HEK293 (cell line): ENCODE results near the gene NME5.

Experiments
- CTCF ChIA-PET: fragments of 350-600 bp; formaldehyde crosslinking; extraction: SDS; loops from one replicate; lab custom pipeline; 2021; ENCODE audit warnings: antibody characterized with exemption; lab: Yijun Ruan, JAX
- POLR2A ChIA-PET: fragments of 300-600 bp; formaldehyde crosslinking; extraction: SDS; loops from one replicate; lab custom pipeline; 2020; ENCODE audit warnings: antibody characterized with exemption, inconsistent platforms; lab: Yijun Ruan, JAX
- H3K27ac ChIP-seq: fragments of 200-500 bp; sonication (Bioruptor generic); 2 replicates; pipeline ENCODE4 v1.5.1; 2014; ENCODE audit warnings: low read depth, low read length, control low read depth, inconsistent platforms; ENCODE audit errors: extremely low read depth
- H3K36me3 ChIP-seq, 2 experiments: fragments of 200-500 bp in 1 of 2; sonication (Bioruptor generic) in 1 of 2; 1 replicate in 1 of 2; 2 replicates in 1 of 2; pipeline ENCODE4 v1.5.1; 2014 to 2017; ENCODE audit warnings: inconsistent platforms in 2 of 2, low read length in 2 of 2; ENCODE audit not compliant: control insufficient read depth in 2 of 2, insufficient read depth in 1 of 2
- H3K4me1 ChIP-seq: fragments of 200-500 bp; sonication (Bioruptor generic); 2 replicates; pipeline ENCODE4 v1.5.1; 2014; ENCODE audit warnings: mild to moderate bottlenecking, low read length, inconsistent platforms; ENCODE audit not compliant: control insufficient read depth, insufficient read depth
- H3K4me3 ChIP-seq: 2 replicates; pipeline ENCODE4 v1.5.1; 2011; ENCODE audit warnings: low read depth, mild to moderate bottlenecking, control low read depth, low read length, moderate library complexity
- H3K9me3 ChIP-seq: fragments of 200-500 bp; sonication (Bioruptor generic); 2 replicates; pipeline ENCODE4 v1.5.1; 2014; ENCODE audit warnings: low read depth, low read length, inconsistent platforms; ENCODE audit not compliant: control insufficient read depth, insufficient read depth
- ATF2 ChIP-seq: fragments of 450-650 bp; formaldehyde crosslinking; IDR thresholded peaks from 2 replicates; pipeline ENCODE4 v1.5.1; 2016; ENCODE audit warnings: missing biosample characterization, missing genetic modification characterization, low read depth
- GLIS1 ChIP-seq: fragments of 450-650 bp; formaldehyde crosslinking; IDR thresholded peaks from 2 replicates; pipeline ENCODE4 v1.5.1; 2016; ENCODE audit warnings: missing biosample characterization, missing genetic modification characterization
- SCRT1 ChIP-seq: fragments of 450-650 bp; formaldehyde crosslinking; IDR thresholded peaks from 2 replicates; pipeline ENCODE4 v1.5.1; 2016; ENCODE audit warnings: missing biosample characterization, missing genetic modification characterization, borderline replicate concordance
- SCRT2 ChIP-seq: fragments of 450-650 bp; formaldehyde crosslinking; IDR thresholded peaks from 2 replicates; pipeline ENCODE4 v1.5.1; 2016; ENCODE audit warnings: missing biosample characterization, missing genetic modification characterization
- ZBTB1 ChIP-seq: fragments of 450-650 bp; formaldehyde crosslinking; IDR thresholded peaks from 2 replicates; pipeline ENCODE4 v1.5.1; 2016; ENCODE audit warnings: missing biosample characterization, missing genetic modification characterization
- ZBTB8A ChIP-seq: fragments of 450-650 bp; formaldehyde crosslinking; IDR thresholded peaks from 2 replicates; pipeline ENCODE4 v1.5.1; 2016; ENCODE audit warnings: missing biosample characterization, missing genetic modification characterization
- ZNF175 ChIP-seq: fragments of 450-650 bp; formaldehyde crosslinking; IDR thresholded peaks from 2 replicates; pipeline ENCODE4 v1.5.1; 2016; ENCODE audit warnings: missing biosample characterization, missing genetic modification characterization
- ZNF394 ChIP-seq: fragments of 450-650 bp; formaldehyde crosslinking; IDR thresholded peaks from 2 replicates; pipeline ENCODE4 v1.5.1; 2016; ENCODE audit warnings: missing biosample characterization, missing genetic modification characterization, mild to moderate bottlenecking, moderate library complexity, borderline replicate concordance
- ZNF521 ChIP-seq: fragments of 450-650 bp; formaldehyde crosslinking; IDR thresholded peaks from 2 replicates; pipeline ENCODE4 v1.5.1; 2017; ENCODE audit warnings: missing biosample characterization, mild to moderate bottlenecking, missing genetic modification characterization
- ZNF544 ChIP-seq: fragments of 450-650 bp; formaldehyde crosslinking; IDR thresholded peaks from 2 replicates; pipeline ENCODE4 v1.5.0; 2017; ENCODE audit warnings: missing biosample characterization, missing genetic modification characterization
- ZNF558 ChIP-seq: fragments of 450-650 bp; formaldehyde crosslinking; IDR thresholded peaks from 2 replicates; pipeline ENCODE4 v1.5.1; 2016; ENCODE audit warnings: missing biosample characterization, missing genetic modification characterization
- ZNF654 ChIP-seq: fragments of 450-650 bp; formaldehyde crosslinking; IDR thresholded peaks from 2 replicates; pipeline ENCODE4 v1.5.1; 2016; ENCODE audit warnings: low read depth, missing biosample characterization, missing genetic modification characterization
- ZNF670 ChIP-seq: fragments of 450-650 bp; formaldehyde crosslinking; IDR thresholded peaks from 2 replicates; pipeline ENCODE4 v1.5.1; 2016; ENCODE audit warnings: missing biosample characterization, missing genetic modification characterization, low read depth
- ZNF704 ChIP-seq: fragments of 450-650 bp; formaldehyde crosslinking; IDR thresholded peaks from 2 replicates; pipeline ENCODE4 v1.5.1; 2016; ENCODE audit warnings: missing biosample characterization, missing genetic modification characterization
- TF ChIP-seq, protein P1 (sequence below): fragments of 450-650 bp; IDR thresholded peaks from 2 replicates; pipeline ENCODE4 v1.5.1; 2018; ENCODE audit warnings: missing biosample characterization, missing genetic modification characterization
- TF ChIP-seq, protein P2 (sequence below): fragments of 450-650 bp; formaldehyde crosslinking; IDR thresholded peaks from 2 replicates; pipeline ENCODE4 v1.5.1; 2016; ENCODE audit warnings: missing biosample characterization, missing genetic modification characterization
- TF ChIP-seq, protein P3 (sequence below): fragments of 450-650 bp; formaldehyde crosslinking; optimal IDR thresholded peaks from 2 replicates; pipeline ENCODE3; 2016; ENCODE audit warnings: missing biosample characterization, mild to moderate bottlenecking, missing genetic modification characterization
- TF ChIP-seq, protein P4 (sequence below): fragments of 450-650 bp; formaldehyde crosslinking; conservative IDR thresholded peaks from 2 replicates; pipeline ENCODE4 v1.5.1; 2016; ENCODE audit warnings: low read depth, missing biosample characterization, missing genetic modification characterization

NME5 gene

DNA sequence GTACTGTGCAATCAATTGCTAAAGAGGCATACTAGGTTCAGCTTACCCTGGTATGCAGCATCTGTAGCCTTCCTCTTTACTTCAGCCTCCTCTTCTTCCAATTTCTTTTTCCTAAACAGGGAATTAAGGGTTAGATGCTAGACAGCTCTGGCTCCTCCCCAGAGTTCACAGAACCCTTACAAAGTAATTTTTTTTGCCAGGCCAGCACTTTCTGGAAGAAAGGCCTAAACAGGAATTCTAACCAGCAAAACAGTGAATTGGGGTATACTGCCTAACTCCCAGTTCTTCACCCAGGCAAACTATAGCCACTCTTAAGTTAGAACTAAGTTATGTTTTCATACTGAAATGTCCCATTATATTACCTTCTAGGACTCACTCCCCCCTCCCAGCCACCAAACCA is 31.1 kb upstream of the NME5 start:
- Histone ChIP-seq H3K27ac (no peak overlapping the region), H3K36me3 (peaks cover 98 to 99% of the 10 kb centered on the region in 2 experiments), H3K4me3 (no peak overlapping the region), H3K4me1 (no peaks in the 10 kb centered on the region), H3K9me3 (no peaks in the 10 kb centered on the region)
- ChIA-PET CTCF (interaction anchor here (0.5 kb wide), 1 partner anchor 26 kb away, joined by 4 read pairs; no protein-coding TSS in a partner anchor), POLR2A (no interaction called here)
- TF ChIP-seq, protein P1, sequence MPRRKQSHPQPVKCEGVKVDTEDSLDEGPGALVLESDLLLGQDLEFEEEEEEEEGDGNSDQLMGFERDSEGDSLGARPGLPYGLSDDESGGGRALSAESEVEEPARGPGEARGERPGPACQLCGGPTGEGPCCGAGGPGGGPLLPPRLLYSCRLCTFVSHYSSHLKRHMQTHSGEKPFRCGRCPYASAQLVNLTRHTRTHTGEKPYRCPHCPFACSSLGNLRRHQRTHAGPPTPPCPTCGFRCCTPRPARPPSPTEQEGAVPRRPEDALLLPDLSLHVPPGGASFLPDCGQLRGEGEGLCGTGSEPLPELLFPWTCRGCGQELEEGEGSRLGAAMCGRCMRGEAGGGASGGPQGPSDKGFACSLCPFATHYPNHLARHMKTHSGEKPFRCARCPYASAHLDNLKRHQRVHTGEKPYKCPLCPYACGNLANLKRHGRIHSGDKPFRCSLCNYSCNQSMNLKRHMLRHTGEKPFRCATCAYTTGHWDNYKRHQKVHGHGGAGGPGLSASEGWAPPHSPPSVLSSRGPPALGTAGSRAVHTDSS (tag by site-specific recombination), result peak; percentile 59; the same call in 1 of the 2 replicates
- TF ChIP-seq ZNF654 (tag by site-specific recombination) (no peak), ZNF558 (no peak), ZNF670 (tag by site-specific recombination) (no peak), ZBTB1 (no peak), ZNF394 (no peak), ZNF521 (tag by site-specific recombination) (no peak)

DNA sequence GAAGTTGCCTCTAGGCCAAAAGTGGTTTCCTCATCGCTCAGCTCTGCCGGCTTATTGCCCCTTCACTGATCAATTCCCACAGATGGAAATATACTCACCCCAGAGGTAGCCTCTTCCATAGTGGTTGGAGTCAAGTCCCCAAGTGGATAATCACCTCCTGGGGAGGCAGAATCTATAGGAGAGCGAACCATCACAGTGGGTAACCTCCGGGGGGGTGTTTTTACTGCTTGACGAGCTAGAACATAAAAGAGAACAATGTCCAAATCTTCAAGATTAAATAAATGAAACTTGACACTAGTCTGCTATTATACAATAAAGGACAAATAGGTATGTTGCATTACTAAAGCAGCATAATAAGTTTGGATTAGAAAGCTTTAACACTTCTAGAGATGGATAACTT is 29.9 kb upstream of the NME5 start:
- no peak overlapping the region for H3K4me3 ChIP-seq
- no peak for TF ChIP-seq ZBTB8A (tag by site-specific recombination)
- TF ChIP-seq ATF2, result no peak
- no peak for TF ChIP-seq ZNF544
- TF ChIP-seq GLIS1 (tag by site-specific recombination), result peak; percentile 93
- H3K9me3 ChIP-seq, result no peaks in the 10 kb centered on the region
- no peaks in the 10 kb centered on the region for H3K4me1 ChIP-seq
- POLR2A ChIA-PET, result no interaction called here
- H3K36me3 ChIP-seq, result peaks cover 98 to 99% of the 10 kb centered on the region in 2 experiments
- no peak overlapping the region for H3K27ac ChIP-seq
- CTCF ChIA-PET, result no interaction called here

GRCh38 chr5:138163721-138164120 is 24.5 kb upstream of the NME5 start:
- Histone ChIP-seq H3K36me3 (peaks cover 95 to 99% of the 10 kb centered on the region in 2 experiments), H3K9me3 (no peaks in the 10 kb centered on the region), H3K27ac (no peak overlapping the region), H3K4me3 (no peak overlapping the region), H3K4me1 (no peaks in the 10 kb centered on the region)
- POLR2A ChIA-PET, result no interaction called here
- CTCF ChIA-PET, result interaction anchor here (0.6 to 0.7 kb wide), 2 partner anchors 30 to 503 kb away, joined by 3 read pairs; no protein-coding TSS in a partner anchor
- TF ChIP-seq ZNF704 (tag by site-specific recombination) (no peak), SCRT1 (tag by site-specific recombination) (peak; percentile 77; the same call in 1 of the 2 replicates), SCRT2 (peak; percentile 92)

DNA sequence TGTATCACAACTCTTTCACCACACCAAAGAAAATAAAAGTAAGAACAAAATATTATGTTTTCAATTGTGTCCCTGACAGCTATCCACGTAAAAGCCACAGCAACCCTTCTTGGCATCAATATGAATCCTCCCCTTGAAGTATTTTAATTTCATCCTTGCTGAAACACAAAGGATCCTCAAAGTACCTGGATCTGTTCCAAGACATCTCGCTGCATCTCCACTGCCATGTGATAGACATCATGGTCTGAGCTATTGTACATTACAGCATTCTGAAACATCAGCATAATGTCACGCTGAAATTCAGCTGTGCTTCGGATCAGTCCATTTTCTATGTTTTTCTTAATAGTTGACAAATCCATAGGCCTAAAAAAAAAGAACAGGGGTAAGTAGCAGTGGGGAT is 21.5 kb upstream of the NME5 start:
- Histone ChIP-seq H3K27ac (no peak overlapping the region), H3K9me3 (no peaks in the 10 kb centered on the region), H3K4me3 (no peak overlapping the region), H3K4me1 (no peaks in the 10 kb centered on the region), H3K36me3 (peaks cover 92 to 94% of the 10 kb centered on the region in 2 experiments)
- ChIA-PET POLR2A (interaction anchor here (1.4 kb wide), 1 partner anchor 53 kb away, joined by 3 read pairs; the partner anchor contains the start of gene CDC23), CTCF (no interaction called here)
- TF ChIP-seq, protein P2, sequence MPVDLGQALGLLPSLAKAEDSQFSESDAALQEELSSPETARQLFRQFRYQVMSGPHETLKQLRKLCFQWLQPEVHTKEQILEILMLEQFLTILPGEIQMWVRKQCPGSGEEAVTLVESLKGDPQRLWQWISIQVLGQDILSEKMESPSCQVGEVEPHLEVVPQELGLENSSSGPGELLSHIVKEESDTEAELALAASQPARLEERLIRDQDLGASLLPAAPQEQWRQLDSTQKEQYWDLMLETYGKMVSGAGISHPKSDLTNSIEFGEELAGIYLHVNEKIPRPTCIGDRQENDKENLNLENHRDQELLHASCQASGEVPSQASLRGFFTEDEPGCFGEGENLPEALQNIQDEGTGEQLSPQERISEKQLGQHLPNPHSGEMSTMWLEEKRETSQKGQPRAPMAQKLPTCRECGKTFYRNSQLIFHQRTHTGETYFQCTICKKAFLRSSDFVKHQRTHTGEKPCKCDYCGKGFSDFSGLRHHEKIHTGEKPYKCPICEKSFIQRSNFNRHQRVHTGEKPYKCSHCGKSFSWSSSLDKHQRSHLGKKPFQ (tag by site-specific recombination), result no peak
- TF ChIP-seq, protein P3, sequence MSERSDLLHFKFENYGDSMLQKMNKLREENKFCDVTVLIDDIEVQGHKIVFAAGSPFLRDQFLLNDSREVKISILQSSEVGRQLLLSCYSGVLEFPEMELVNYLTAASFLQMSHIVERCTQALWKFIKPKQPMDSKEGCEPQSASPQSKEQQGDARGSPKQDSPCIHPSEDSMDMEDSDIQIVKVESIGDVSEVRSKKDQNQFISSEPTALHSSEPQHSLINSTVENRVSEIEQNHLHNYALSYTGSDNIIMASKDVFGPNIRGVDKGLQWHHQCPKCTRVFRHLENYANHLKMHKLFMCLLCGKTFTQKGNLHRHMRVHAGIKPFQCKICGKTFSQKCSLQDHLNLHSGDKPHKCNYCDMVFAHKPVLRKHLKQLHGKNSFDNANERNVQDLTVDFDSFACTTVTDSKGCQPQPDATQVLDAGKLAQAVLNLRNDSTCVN (tag by site-specific recombination), result no peak
- no peak for TF ChIP-seq ZNF175 (tag by site-specific recombination)
- TF ChIP-seq, protein P4, sequence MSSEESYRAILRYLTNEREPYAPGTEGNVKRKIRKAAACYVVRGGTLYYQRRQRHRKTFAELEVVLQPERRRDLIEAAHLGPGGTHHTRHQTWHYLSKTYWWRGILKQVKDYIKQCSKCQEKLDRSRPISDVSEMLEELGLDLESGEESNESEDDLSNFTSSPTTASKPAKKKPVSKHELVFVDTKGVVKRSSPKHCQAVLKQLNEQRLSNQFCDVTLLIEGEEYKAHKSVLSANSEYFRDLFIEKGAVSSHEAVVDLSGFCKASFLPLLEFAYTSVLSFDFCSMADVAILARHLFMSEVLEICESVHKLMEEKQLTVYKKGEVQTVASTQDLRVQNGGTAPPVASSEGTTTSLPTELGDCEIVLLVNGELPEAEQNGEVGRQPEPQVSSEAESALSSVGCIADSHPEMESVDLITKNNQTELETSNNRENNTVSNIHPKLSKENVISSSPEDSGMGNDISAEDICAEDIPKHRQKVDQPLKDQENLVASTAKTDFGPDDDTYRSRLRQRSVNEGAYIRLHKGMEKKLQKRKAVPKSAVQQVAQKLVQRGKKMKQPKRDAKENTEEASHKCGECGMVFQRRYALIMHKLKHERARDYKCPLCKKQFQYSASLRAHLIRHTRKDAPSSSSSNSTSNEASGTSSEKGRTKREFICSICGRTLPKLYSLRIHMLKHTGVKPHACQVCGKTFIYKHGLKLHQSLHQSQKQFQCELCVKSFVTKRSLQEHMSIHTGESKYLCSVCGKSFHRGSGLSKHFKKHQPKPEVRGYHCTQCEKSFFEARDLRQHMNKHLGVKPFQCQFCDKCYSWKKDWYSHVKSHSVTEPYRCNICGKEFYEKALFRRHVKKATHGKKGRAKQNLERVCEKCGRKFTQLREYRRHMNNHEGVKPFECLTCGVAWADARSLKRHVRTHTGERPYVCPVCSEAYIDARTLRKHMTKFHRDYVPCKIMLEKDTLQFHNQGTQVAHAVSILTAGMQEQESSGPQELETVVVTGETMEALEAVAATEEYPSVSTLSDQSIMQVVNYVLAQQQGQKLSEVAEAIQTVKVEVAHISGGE (tag by site-specific recombination), result no peak
